Muscle of leg (tissue), 11 donors: Measurements from ENCODE around the gene CCR4. TPM values are rescaled to one million over a fixed set of nuclear protein-coding genes. Genes with fewer than 3 reads are reported as not detected.
"Not testable (repeated sequence)": the region's sequence is repeated elsewhere in the genome, so short reads cannot be mapped to it uniquely, and the experiment has no call there.

Source experiments
- DNase-seq: peaks from one replicate; pipeline ENCODE4 v3.0.0; 2013
- H3K27ac ChIP-seq: one replicate; pipeline ENCODE4 v1.5.1; 2013; ENCODE audit warnings: mild to moderate bottlenecking, low read length, control low read depth
- H3K27me3 ChIP-seq: one replicate; pipeline ENCODE4 v1.6.1; 2013; ENCODE audit warnings: low read length; ENCODE audit not compliant: control insufficient read depth, insufficient read depth
- H3K36me3 ChIP-seq: one replicate; pipeline ENCODE4 v1.6.1; 2013; ENCODE audit warnings: low read length; ENCODE audit not compliant: control insufficient read depth, insufficient read depth
- H3K4me1 ChIP-seq: one replicate; pipeline ENCODE4 v1.6.1; 2013; ENCODE audit warnings: low read length; ENCODE audit not compliant: control insufficient read depth, insufficient read depth
- H3K4me3 ChIP-seq: one replicate; pipeline ENCODE4 v1.5.1; 2013; ENCODE audit warnings: low read length, control low read depth
- H3K9me3 ChIP-seq: replicated peaks from 2 replicates; pipeline ENCODE4 v1.6.1; 2013; ENCODE audit warnings: low read depth, low read length; ENCODE audit not compliant: control insufficient read depth
- WGBS: methylation state at CpG from one replicate; pipeline ENCODE4 v1.1.5; 2013; ENCODE audit warnings: missing lambda C conversion rate; ENCODE audit not compliant: insufficient coverage; 5-methylcytosine and 5-hydroxymethylcytosine counted together
- polyA plus RNA-seq, 8 donors: library from polyadenylated mRNA; unstranded; fragments of 120-200 nt; gene quantifications; one replicate each; pipeline versions ENCODE4 v1.2.1 to v1.2.3, GENCODE V29; 2013; ENCODE audit warnings: inconsistent platforms in 1 of 8, low replicate concordance in 1 of 8; ENCODE audit not compliant: insufficient read length in 8 of 8, insufficient read depth in 1 of 8
- total RNA-seq: library from RNA; stranded (reverse); fragments of 120-200 nt; gene quantifications from one replicate; pipeline ENCODE4 v1.2.4, GENCODE V29; 2013

CCR4 gene
- total and polyA plus RNA-seq, 9 donors = 0.04 to 0.21 (median 0.13) TPM; not detected in 2

DNA sequence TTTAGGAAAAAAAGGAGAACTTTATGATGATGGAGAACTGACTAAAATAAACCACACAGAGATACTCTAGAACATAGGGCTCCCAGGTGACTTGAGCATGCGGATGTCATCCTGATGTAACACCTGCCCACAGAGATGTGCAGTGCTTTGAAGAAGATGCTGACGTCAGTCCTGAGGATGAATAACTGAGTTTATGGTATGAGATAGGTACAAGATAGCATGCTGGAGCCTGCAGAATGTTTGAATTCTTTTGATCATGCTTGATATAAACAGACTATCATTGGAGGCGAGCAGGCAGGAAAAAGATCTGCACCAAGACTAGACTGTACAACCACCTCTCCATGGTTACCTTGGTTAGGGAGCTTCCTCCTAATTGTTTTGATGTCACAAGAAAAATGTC, 12.4 kb downstream of the CCR4 start:
- no peaks in the 10 kb centered on the region for H3K4me1 ChIP-seq
- peaks cover 3% of the 10 kb centered on the region for H3K9me3 ChIP-seq
- H3K27me3 ChIP-seq = no peaks in the 10 kb centered on the region
- H3K4me3 ChIP-seq = no peak overlapping the region
- no peaks in the 10 kb centered on the region for H3K36me3 ChIP-seq
- 83% methylated on average over 2 of the region's 3 CpGs for WGBS
- H3K27ac ChIP-seq = no peak overlapping the region
- no peak for DNase-seq

DNA sequence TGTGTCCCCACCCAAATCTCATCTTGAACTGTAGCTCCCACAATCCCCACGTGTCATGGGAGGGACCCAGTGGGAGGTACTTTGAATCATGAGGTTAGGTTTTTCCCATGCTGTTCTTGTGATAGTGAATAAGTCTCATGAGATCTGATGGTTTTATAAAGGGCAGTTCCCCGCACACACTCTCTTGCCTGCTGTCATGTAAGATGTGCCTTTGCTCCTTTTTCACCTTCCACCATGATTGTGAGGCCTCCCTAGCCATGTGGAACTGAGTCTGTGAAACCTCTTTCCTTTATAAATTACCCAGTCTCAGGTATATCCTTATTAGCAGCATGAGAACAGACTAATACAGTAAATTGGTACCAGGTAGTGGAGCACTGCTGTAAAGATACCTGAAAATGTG, 13.3 kb downstream of the CCR4 start:
- not testable (repeated sequence) for H3K4me3 ChIP-seq, H3K27ac ChIP-seq, H3K27me3 ChIP-seq, H3K4me1 ChIP-seq, H3K9me3 ChIP-seq, H3K36me3 ChIP-seq, DNase-seq
- WGBS = 67% methylated on average over 1 of the region's 2 CpGs

DNA sequence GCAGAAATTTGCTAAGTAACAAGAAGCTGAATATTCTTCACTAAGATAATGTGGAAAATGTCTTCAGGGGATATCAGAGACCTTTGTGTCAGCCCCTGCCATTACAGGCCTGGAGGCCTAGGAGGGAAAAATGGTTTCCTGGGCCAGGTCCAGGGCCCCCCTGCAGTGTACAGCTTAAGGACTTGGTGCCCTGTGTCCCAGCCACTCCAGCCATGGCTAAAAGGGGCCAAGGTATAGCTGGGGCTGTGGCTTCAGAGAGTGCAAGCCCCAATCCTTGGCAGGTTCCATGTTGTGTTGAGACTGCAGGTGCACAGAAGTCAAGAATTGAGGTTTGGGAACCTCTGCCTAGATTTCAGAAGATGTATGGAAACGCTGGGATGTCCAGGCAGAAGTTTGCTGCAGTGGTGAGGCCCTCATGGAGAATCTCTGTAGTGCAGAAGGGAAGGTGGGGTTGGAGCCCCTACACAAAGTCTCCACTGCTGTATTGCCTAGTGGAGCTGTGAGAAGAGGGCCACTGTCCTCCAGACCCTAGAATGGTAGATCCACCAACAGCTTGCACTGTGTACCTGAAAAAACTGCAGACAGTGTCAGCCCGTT, 14.3 kb downstream of the CCR4 start:
- H3K36me3 ChIP-seq = not testable (repeated sequence)

DNA sequence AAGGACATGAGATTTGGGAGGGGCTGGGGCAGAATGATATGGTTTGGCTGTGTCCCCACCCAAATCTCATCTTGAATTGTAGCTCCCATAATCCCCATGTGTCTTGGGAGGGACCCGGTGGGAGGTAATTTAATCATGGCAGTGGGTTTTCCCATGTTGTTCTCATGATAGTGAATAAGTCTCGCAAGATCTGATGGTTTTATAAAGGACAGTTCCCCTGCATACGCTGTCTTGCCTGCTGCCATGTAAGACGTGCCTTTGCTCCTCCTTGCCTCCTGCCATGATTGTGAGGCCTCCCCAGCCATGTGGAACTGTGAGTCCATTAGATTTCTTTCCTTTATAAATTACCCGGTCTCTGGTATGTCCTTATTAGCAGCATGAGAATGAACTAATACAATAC, 15.2 kb downstream of the CCR4 start:
- not testable (repeated sequence) for H3K9me3 ChIP-seq, H3K4me3 ChIP-seq, H3K4me1 ChIP-seq, H3K27me3 ChIP-seq, H3K27ac ChIP-seq, H3K36me3 ChIP-seq, DNase-seq
- WGBS = 94% methylated on average over 2 of the region's 5 CpGs

More for the DNA sequence above, 14.3 kb downstream of the CCR4 start:
- H3K4me1 ChIP-seq, DNase-seq, H3K27ac ChIP-seq, H3K27me3 ChIP-seq, H3K9me3 ChIP-seq, H3K4me3 ChIP-seq: not testable (repeated sequence)
- 78% methylated on average over 1 of the region's 2 CpGs for WGBS

DNA sequence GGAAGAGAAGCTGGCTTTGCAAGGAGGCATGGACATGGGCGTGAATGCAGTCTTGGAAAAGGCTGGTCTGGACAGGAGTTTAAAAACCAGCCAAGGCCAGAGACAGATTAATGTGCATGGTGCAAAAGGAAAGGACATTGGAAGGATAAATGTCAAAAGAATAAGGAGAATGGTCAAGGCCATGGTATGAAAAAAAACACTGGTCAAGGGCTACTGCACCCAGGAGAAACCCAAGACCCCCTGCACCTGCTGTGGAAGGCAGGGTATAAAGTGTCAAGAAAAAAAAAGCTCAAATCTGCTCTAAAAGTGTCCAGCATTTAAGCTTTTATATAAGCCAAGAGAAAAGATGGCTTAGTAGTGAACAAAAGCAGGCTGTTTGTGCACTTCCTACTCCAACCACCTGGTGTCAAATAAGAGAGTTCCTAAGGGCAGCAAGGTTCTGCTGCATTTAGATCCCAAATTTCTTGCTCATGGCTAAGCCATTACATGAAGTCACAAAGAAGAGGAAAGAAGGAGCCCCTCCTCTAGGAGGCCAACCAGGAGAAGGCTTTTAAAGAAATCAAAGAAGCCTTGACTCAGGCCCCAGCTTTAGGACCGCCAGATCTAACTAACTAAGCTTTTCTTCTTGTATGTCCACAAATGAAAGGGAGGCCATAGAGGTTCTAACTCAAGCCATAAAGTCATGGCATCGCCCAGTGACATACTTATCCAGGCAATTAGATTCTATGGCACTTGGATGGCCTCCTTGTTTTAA, 16.9 kb downstream of the CCR4 start:
- WGBS = 95% methylated on average over 3 of the region's 3 CpGs
- Histone ChIP-seq H3K27me3 (no peaks in the 10 kb centered on the region), H3K4me1 (no peaks in the 10 kb centered on the region), H3K4me3 (no peak overlapping the region), H3K36me3 (no peaks in the 10 kb centered on the region), H3K9me3 (peaks cover 3% of the 10 kb centered on the region), H3K27ac (no peak overlapping the region)
- no peak for DNase-seq

DNA sequence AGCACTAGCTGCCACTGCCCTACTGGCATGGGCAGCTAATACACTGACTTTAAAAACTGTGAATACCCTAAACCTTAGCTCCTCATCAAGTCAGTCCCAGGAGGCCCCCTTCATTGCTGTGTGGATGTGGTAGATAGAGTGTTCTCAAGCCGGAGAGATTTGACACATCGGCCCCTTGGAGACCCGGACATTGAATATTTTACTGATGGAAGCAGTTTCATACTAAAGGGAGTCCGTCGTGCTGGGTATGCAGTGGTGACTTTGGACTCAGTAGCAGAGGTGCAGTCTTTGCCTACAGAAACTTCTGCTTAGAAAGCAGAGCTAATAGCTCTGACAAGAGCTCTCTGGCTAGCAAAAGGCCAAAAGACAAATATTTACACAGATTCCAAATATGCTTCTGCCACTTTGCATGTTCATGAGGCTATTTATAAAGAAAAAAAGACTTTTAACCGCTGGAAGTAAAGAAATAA, 17.5 kb downstream of the CCR4 start:
- Histone ChIP-seq H3K36me3 (no peaks in the 10 kb centered on the region), H3K4me1 (no peaks in the 10 kb centered on the region), H3K4me3 (no peak overlapping the region), H3K9me3 (peaks cover 3% of the 10 kb centered on the region), H3K27me3 (no peaks in the 10 kb centered on the region), H3K27ac (no peak overlapping the region)
- WGBS = 75% methylated on average over 6 of the region's 6 CpGs
- DNase-seq = no peak

DNA sequence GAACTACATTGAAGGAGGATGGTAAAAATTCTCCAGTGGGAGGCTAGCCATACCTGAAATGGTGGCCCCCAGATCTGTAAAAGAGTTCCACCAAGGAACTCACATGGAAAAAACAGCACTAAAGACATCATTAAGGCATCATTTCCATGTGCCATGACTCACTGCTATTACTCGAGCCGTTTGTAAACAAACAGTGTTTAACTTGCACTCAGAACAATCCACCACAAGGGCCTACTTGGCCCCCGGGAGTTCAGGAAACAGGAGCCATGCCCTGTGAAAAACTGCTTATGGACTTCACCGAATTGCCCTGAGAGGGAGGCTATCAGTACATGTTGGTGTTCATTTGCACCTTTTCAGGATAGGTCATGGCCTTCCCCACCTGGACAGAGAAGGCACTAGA, 18.2 kb downstream of the CCR4 start:
- DNase-seq = no peak
- Histone ChIP-seq H3K27ac (no peak overlapping the region), H3K36me3 (no peaks in the 10 kb centered on the region), H3K4me3 (no peak overlapping the region), H3K4me1 (no peaks in the 10 kb centered on the region), H3K27me3 (no peaks in the 10 kb centered on the region), H3K9me3 (peaks cover 3% of the 10 kb centered on the region)
- WGBS = 83% methylated on average over 1 of the region's 4 CpGs

DNA sequence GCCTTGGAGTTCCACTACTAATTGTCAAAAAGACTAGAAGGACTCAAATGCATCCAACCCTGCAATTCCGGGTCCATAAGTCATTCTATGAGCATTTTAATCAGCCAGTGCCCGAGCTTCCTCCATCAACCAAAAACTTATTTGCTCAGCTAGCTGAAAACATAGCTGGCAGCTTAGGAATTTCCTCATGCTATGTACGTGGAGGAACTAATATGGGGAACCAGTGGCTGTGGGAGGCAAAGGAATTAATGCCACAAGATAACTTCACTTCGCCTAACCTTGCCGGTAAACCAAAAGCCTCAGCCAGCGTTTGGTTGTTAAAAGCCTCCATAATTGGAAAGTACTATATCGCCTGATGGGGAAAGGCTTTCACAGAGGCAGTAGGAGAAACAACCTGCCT, 19.8 kb downstream of the CCR4 start:
- H3K27me3 ChIP-seq, H3K36me3 ChIP-seq, H3K9me3 ChIP-seq, H3K4me1 ChIP-seq, H3K27ac ChIP-seq, DNase-seq, H3K4me3 ChIP-seq: not testable (repeated sequence)
- WGBS = 40% methylated on average over 1 of the region's 7 CpGs

DNA sequence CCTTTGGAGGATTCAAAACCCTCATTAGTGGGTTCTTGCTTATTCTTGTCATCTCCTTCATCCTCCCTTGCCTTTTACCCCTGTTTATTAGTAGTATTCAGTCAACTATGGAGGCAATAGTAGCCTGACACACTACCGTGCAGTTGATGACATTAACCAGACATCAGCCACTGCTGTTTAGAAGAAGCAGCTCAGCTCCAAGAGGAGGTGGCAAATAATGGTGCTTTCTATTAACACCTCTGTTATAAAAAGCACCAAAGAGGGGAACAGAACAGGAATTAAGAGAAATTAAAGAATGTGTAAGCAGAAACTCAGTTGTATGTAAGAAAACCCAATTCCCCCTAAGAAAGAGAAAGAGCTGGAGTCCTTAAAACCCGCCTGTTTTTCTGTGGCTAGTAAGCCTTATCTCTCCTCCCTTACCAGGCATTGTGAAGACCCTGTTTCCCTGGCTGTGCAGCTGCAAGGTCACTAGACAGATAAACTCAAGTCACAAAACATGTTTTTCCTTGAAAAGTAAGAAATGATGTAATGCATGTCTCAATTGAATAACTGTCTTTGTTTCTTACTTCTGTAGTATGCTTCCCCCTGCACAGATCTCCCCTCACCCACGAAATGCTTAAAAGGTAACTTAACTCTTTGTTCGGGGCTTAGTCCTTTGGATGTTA, 21.2 kb downstream of the CCR4 start:
- no peak overlapping the region for H3K27ac ChIP-seq
- no CpG with 5 or more reads among the region's 4 CpGs for WGBS
- DNase-seq = no peak

DNA sequence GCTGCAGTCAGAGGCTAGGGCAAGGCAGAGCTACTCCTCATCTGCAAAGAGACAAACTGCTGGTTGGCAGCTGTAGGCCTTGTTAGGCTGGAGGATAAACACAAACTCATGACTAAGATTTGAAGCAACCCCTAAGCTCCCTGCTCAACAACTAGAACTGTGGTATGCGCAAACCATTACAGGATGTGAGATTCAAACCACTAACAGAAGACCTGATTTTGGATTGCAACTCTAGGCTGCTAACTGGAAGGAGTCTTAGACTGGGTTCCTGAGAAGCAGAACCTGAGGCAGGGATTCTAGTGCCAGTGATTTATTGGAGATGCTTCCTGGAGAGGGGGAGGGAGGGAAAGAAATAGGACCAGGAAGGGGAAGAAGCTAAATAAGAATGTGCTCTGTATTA, 22.5 kb downstream of the CCR4 start:
- no CpG with 5 or more reads among the region's 1 CpG for WGBS
- H3K9me3 ChIP-seq = no peaks in the 10 kb centered on the region

More for the DNA sequence above, 21.2 kb downstream of the CCR4 start:
- Histone ChIP-seq H3K4me3 (no peak overlapping the region), H3K4me1 (no peaks in the 10 kb centered on the region), H3K9me3 (no peaks in the 10 kb centered on the region), H3K36me3 (no peaks in the 10 kb centered on the region), H3K27me3 (no peaks in the 10 kb centered on the region)

More for the DNA sequence above, 22.5 kb downstream of the CCR4 start:
- no peak overlapping the region for H3K27ac ChIP-seq
- no peaks in the 10 kb centered on the region for H3K36me3 ChIP-seq
- no peak for DNase-seq
- H3K4me1 ChIP-seq = no peaks in the 10 kb centered on the region
- H3K27me3 ChIP-seq = no peaks in the 10 kb centered on the region
- H3K4me3 ChIP-seq = no peak overlapping the region
